Endothelial cell of umbilical vein (primary cell): Measurements from ENCODE around the gene ETFA. TPM values are rescaled to one million over a fixed set of nuclear protein-coding genes. Genes with fewer than 3 reads are reported as not detected.
"Not testable (repeated sequence)": the region's sequence is repeated elsewhere in the genome, so short reads cannot be mapped to it uniquely, and the experiment has no call there.

ENCODE experiments used
- BruUV-seq: library from RNA; stranded (reverse); fragments of 400-500 nt; replicated peaks from 2 replicates; lab custom pipeline; 2021; lab: Mats Ljungman, UMichigan
- CTCF ChIA-PET: fragments of 300-600, 350-600 bp; sonication (Branson Sonifier 250); formaldehyde crosslinking; loops from one replicate; lab custom pipeline; 2021; ENCODE audit warnings: antibody characterized with exemption, inconsistent platforms; lab: Charles Lee
- POLR2A ChIA-PET: fragments of 300-600, 350-600 bp; sonication (Branson Sonifier 250); formaldehyde crosslinking; loops from one replicate; lab custom pipeline; 2021; ENCODE audit warnings: antibody characterized with exemption, inconsistent platforms; lab: Charles Lee
- DNase-seq: peaks from one replicate; pipeline ENCODE4 v3.0.0-alpha.2; 2011; ENCODE audit warnings: low read depth, low spot score
- FAIRE-seq: peaks from 2 replicates; lab custom pipeline; 2011; peaks lifted over from hg19 to GRCh38; lab: Jason Lieb, UNC
- H2AFZ ChIP-seq: 2 replicates; pipeline ENCODE4 v1.6.0; 2012; ENCODE audit warnings: low read depth, low read length, control low read depth, inconsistent platforms
- H3K27ac ChIP-seq: 2 replicates; pipeline ENCODE4 v1.5.1; 2011; ENCODE audit warnings: low read depth, mild to moderate bottlenecking, control low read depth, low read length, moderate library complexity; ENCODE audit not compliant: insufficient read depth
- H3K27me3 ChIP-seq, 2 experiments: 2 replicates each; pipeline versions ENCODE4 v1.6.0 to v1.6.1; 2011; ENCODE audit warnings: low read length in 2 of 2, mixed read lengths in 1 of 2; ENCODE audit not compliant: control insufficient read depth in 2 of 2, insufficient read depth in 2 of 2
- H3K36me3 ChIP-seq, 2 experiments: 2 replicates in 1 of 2; 3 replicates in 1 of 2; pipeline ENCODE4 v1.5.1; 2011; ENCODE audit warnings: low read length in 2 of 2, mild to moderate bottlenecking in 1 of 2, moderate library complexity in 1 of 2; ENCODE audit not compliant: control insufficient read depth in 2 of 2, insufficient read depth in 2 of 2; ENCODE audit errors: extremely low read depth in 1 of 2
- H3K4me1 ChIP-seq: 3 replicates; pipeline ENCODE4 v1.5.1; 2011; ENCODE audit warnings: mild to moderate bottlenecking, low read length; ENCODE audit not compliant: control insufficient read depth, insufficient read depth; ENCODE audit errors: extremely low read depth
- H3K4me2 ChIP-seq: 2 replicates; pipeline ENCODE4 v1.6.1; 2011; ENCODE audit warnings: low read length, control low read depth, mixed read lengths; ENCODE audit not compliant: insufficient read depth
- H3K4me3 ChIP-seq, 3 experiments: fragments of 200-600 bp in 1 of 3; sonication (generic), shearing (Covaris generic) in 1 of 3; replicated peaks in 1 of 3; 2 replicates each; pipeline ENCODE4 v1.5.1; 2011 to 2016; ENCODE audit warnings: control low read depth in 3 of 3, low read length in 3 of 3, mild to moderate bottlenecking in 2 of 3, inconsistent platforms in 1 of 3, low read depth in 1 of 3, moderate library complexity in 1 of 3; ENCODE audit not compliant: insufficient read depth in 1 of 3
- H3K79me2 ChIP-seq: 2 replicates; pipeline ENCODE4 v1.6.0; 2012; ENCODE audit warnings: low read length, inconsistent platforms; ENCODE audit not compliant: control insufficient read depth, insufficient read depth
- H3K9ac ChIP-seq: replicated peaks from 2 replicates; pipeline ENCODE3; 2011; ENCODE audit warnings: low read length, control low read depth; ENCODE audit not compliant: insufficient read depth; ENCODE audit errors: extremely low read depth
- H3K9me1 ChIP-seq: replicated peaks from 3 replicates; pipeline ENCODE4 v1.6.0; 2011; ENCODE audit warnings: mild to moderate bottlenecking, low read length; ENCODE audit not compliant: control insufficient read depth, insufficient read depth; ENCODE audit errors: extremely low read depth
- H3K9me3 ChIP-seq: replicated peaks from 2 replicates; pipeline ENCODE4 v1.5.1; 2012; ENCODE audit warnings: low read length, inconsistent platforms; ENCODE audit not compliant: control insufficient read depth, insufficient read depth
- H4K20me1 ChIP-seq: replicated peaks from 2 replicates; pipeline ENCODE3; 2011; ENCODE audit warnings: mild to moderate bottlenecking, low read length; ENCODE audit not compliant: control insufficient read depth, insufficient read depth; ENCODE audit errors: extremely low read depth
- CTCF ChIP-seq, 2 donors: IDR thresholded peaks; 1 replicate in 1 of 2; 2 replicates in 1 of 2; pipeline ENCODE4 v1.5.1; 2011; ENCODE audit warnings: low read length in 2 of 2, mild to moderate bottlenecking in 2 of 2, moderate library complexity in 2 of 2, control low read depth in 1 of 2, inconsistent platforms in 1 of 2, low read depth in 1 of 2; ENCODE audit not compliant: insufficient read depth in 1 of 2; ENCODE audit errors: extremely low read depth in 1 of 2
- EZH2 ChIP-seq: IDR thresholded peaks from 2 replicates; pipeline ENCODE4 v1.6.1; 2012; ENCODE audit warnings: borderline replicate concordance, low read depth, mild to moderate bottlenecking, moderate library complexity, low read length, inconsistent platforms; ENCODE audit not compliant: severe bottlenecking
- FOS ChIP-seq: IDR thresholded peaks from 2 replicates; pipeline ENCODE4 v1.6.1; 2011; ENCODE audit warnings: mild to moderate bottlenecking, low read length, moderate library complexity, borderline replicate concordance; ENCODE audit not compliant: insufficient read depth
- GATA2 ChIP-seq: IDR thresholded peaks from 2 replicates; pipeline ENCODE4 v1.7.0; 2011; ENCODE audit warnings: low read depth, mild to moderate bottlenecking, moderate library complexity, mixed read lengths, low read length; ENCODE audit not compliant: insufficient read length, insufficient read depth
- JUN ChIP-seq: IDR thresholded peaks from 2 replicates; pipeline ENCODE4 v1.6.1; 2011; ENCODE audit warnings: borderline replicate concordance, low read depth; ENCODE audit not compliant: insufficient read length, insufficient read depth
- MAX ChIP-seq: IDR thresholded peaks from 2 replicates; pipeline ENCODE4 v1.6.1; 2011; ENCODE audit not compliant: insufficient read depth, insufficient read length
- MYC ChIP-seq: IDR thresholded peaks from one replicate; pipeline ENCODE4 v1.6.1; 2011; ENCODE audit warnings: mild to moderate bottlenecking, low read depth, low read length
- POLR2A ChIP-seq: IDR thresholded peaks from 2 replicates; pipeline ENCODE4 v1.6.1; 2012; ENCODE audit warnings: low read depth, mild to moderate bottlenecking, control low read depth, low read length
- POLR2AphosphoS5 ChIP-seq: IDR thresholded peaks from 2 replicates; pipeline ENCODE4 v1.6.1; 2012; ENCODE audit warnings: low read depth, mild to moderate bottlenecking, control low read depth, low read length, moderate library complexity; ENCODE audit not compliant: insufficient read depth
- dilution Hi-C: fragments of 300-500 bp; cut with MboI; formaldehyde crosslinking; loops from one replicate; pipeline ENCODE4 v1.15.0; 2019; ENCODE audit warnings: low sequenced_read_pairs; ENCODE audit not compliant: extremely low pct_ligation_motif_present
- intact Hi-C: fragments of 100-400 bp; cut with micrococcal nuclease; formaldehyde crosslinking; loops from one replicate; pipeline ENCODE4 v1.10.0; 2022
- polyA plus RNA-seq, 4 experiments: library from polyadenylated mRNA; depleted of rRNA in 3 of 4; stranded (reverse) in 3 of 4; unstranded in 1 of 4; fragments of >200 nt; gene quantifications; 2 replicates each; pipeline versions ENCODE4 v1.2.1 to v1.2.3, GENCODE V29; 2011 to 2012; ENCODE audit warnings: missing spikeins in 1 of 4
- total RNA-seq: library from RNA; stranded (reverse); gene quantifications from 2 replicates; pipeline ENCODE4 v1.2.3, GENCODE V29; 2021

The ETFA gene
- total and polyA plus RNA-seq, 2 donors (not counting 3 experiments of a cell fraction or from before 2014, with no cell fraction given): 102 to 116 TPM

DNA sequence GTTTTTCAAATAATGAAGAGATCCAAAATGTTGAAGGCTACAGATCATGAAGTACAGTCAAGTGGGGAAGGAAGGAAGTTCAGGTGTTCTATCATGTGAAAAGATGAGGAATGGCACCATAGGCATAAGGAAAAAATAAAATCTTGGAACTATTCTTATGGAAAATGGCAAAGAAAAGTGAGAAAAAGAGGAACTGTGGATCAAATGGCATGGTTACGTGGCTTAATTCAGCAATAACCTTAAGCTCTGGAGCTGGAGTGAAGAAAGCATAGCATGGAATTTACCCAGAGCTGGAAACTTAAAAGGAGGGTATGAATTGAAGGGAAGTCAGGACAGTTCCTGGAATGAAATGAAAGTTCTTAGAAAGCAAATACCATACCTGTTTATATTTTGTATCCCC is 14.4 kb downstream of the ETFA start:
- Histone ChIP-seq H3K79me2 (peaks cover 41% of the 10 kb centered on the region), H3K4me1 (peaks cover 12% of the 10 kb centered on the region), H3K4me2 (no peak overlapping the region), H3K9ac (no peak overlapping the region), H3K4me3 (no peak overlapping the region), H4K20me1 (peaks cover 7% of the 10 kb centered on the region), H3K27ac (no peak overlapping the region), H3K36me3 (no peaks in the 10 kb centered on the region), H3K27me3 (no peaks in the 10 kb centered on the region), H3K9me1 (no peaks in the 10 kb centered on the region), H2AFZ (no peak overlapping the region), H3K9me3 (no peaks in the 10 kb centered on the region)
- FAIRE-seq (no peak), DNase-seq (no peak)
- ChIA-PET CTCF (interaction anchor here (1.0 kb wide), 1 partner anchor 10 kb away, joined by 4 read pairs; no protein-coding TSS in a partner anchor), POLR2A (no interaction called here)
- intact Hi-C loops (no loop called here), dilution Hi-C loops (no loop called here)
- no TSS peak for BruUV-seq
- TF ChIP-seq CTCF (IDR thresholded peaks at IDR 0.05; ENCODE audit: extremely low read depth in 1 of 2, insufficient read depth in 1 of 2, low read depth in 1 of 2, low read length in 2 of 2) (no peak), MAX (no peak), EZH2 (no peak), FOS (no peak), MYC (no peak), JUN (no peak), POLR2AphosphoS5 (no peak), POLR2A (no peak), GATA2 (no peak)

DNA sequence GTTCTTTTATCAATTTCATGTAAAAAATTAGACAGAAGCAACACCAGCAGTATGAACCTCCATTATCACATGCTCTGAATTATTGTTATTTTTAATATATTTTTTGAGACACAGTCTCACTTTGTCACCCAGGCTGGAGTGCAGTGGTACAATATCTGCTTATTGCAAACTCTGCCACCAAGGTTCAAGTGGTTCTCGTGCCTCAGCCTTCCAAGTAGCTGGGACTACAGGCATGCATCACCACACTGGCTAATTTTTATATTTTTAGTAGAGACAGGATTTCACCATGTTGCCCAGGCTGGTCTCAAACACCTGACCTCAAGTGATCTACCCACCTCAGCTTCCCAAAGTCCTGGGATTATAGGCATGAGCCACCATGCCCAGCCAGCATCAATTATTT is 16.8 kb downstream of the ETFA start:
- peaks cover 28% of the 10 kb centered on the region for H3K79me2 ChIP-seq
- H3K27me3 ChIP-seq, H3K9ac ChIP-seq, dilution Hi-C loops, H3K27ac ChIP-seq, DNase-seq, POLR2A ChIA-PET, H3K4me3 ChIP-seq, FAIRE-seq, H3K4me2 ChIP-seq, BruUV-seq, H4K20me1 ChIP-seq, H2AFZ ChIP-seq, intact Hi-C loops, H3K36me3 ChIP-seq, H3K9me1 ChIP-seq, H3K9me3 ChIP-seq: not testable (repeated sequence)
- H3K4me1 ChIP-seq: peaks cover 12% of the 10 kb centered on the region
- CTCF ChIA-PET: interaction anchor here (1.0 to 2.1 kb wide), 2 partner anchors 9 to 58 kb away, joined by 4 to 6 read pairs; no protein-coding TSS in a partner anchor
